IMR-90 (cell line): ENCODE results near the gene ATP1A3. TPM values are rescaled to one million over a fixed set of nuclear protein-coding genes. Genes with fewer than 3 reads are reported as not detected.

Source experiments
- ATAC-seq: fragments of 200-7000 bp; cut with Tn5 transposase; 2 replicates; pipeline ENCODE4 v1.9.1; 2020; ENCODE audit warnings: low read depth, mild to moderate bottlenecking, moderate library complexity
- BruUV-seq: library from RNA; stranded (reverse); fragments of 400-500 nt; replicated peaks from 2 replicates; lab custom pipeline; 2021; lab: Mats Ljungman, UMichigan
- CTCF ChIA-PET: fragments of 300-600 bp; formaldehyde crosslinking; extraction: SDS; loops from one replicate; lab custom pipeline; 2021; ENCODE audit warnings: antibody characterized with exemption; lab: Yijun Ruan, JAX
- POLR2A ChIA-PET: fragments of 300-600 bp; sonication (Branson Sonifier 250); formaldehyde crosslinking; loops from one replicate; lab custom pipeline; 2022; ENCODE audit warnings: antibody characterized with exemption; ENCODE audit not compliant: unreplicated experiment; lab: Charles Lee
- DNase-seq: peaks from one replicate; pipeline ENCODE4 v3.0.0; 2013
- H2AFZ ChIP-seq: replicated peaks from 2 replicates; pipeline ENCODE3; 2013; ENCODE audit warnings: low read length, mild to moderate bottlenecking; ENCODE audit not compliant: poor library complexity
- H2AK5ac ChIP-seq: 2 replicates; pipeline ENCODE4 v1.6.1; 2013; ENCODE audit warnings: low read depth, low read length, inconsistent platforms
- H2AK9ac ChIP-seq: replicated peaks from 2 replicates; pipeline ENCODE3; 2013; ENCODE audit warnings: mild to moderate bottlenecking, low read depth, low read length, moderate library complexity; ENCODE audit not compliant: poor library complexity
- H2BK120ac ChIP-seq: 2 replicates; pipeline ENCODE4 v1.6.1; 2013; ENCODE audit warnings: low read depth, low read length, inconsistent platforms
- H2BK15ac ChIP-seq: 3 replicates; pipeline ENCODE4 v1.6.1; 2013; ENCODE audit warnings: low read depth, low read length, inconsistent platforms
- H2BK20ac ChIP-seq: 2 replicates; pipeline ENCODE4 v1.6.1; 2013; ENCODE audit warnings: low read depth, mild to moderate bottlenecking, inconsistent platforms, low read length, moderate library complexity
- H2BK5ac ChIP-seq: 2 replicates; pipeline ENCODE4 v1.6.1; 2013; ENCODE audit warnings: mild to moderate bottlenecking, low read depth, low read length, inconsistent platforms; ENCODE audit not compliant: poor library complexity, severe bottlenecking
- H3K14ac ChIP-seq: replicated peaks from 2 replicates; pipeline ENCODE4 v1.6.1; 2013; ENCODE audit warnings: low read depth, low read length, inconsistent platforms
- H3K18ac ChIP-seq: 2 replicates; pipeline ENCODE4 v1.6.1; 2013; ENCODE audit warnings: low read depth, low read length, control low read depth
- H3K23ac ChIP-seq: 2 replicates; pipeline ENCODE4 v1.6.1; 2013; ENCODE audit warnings: low read depth, low read length, inconsistent platforms
- H3K27ac ChIP-seq: 2 replicates; pipeline ENCODE4 v1.5.1; 2013; ENCODE audit warnings: mild to moderate bottlenecking, control low read depth, low read length; ENCODE audit not compliant: insufficient read depth
- H3K27me3 ChIP-seq: 2 replicates; pipeline ENCODE4 v1.6.1; 2013; ENCODE audit warnings: low read length; ENCODE audit not compliant: control insufficient read depth, insufficient read depth
- H3K36me3 ChIP-seq: 2 replicates; pipeline ENCODE4 v1.6.1; 2013; ENCODE audit warnings: low read length, mixed read lengths; ENCODE audit not compliant: control insufficient read depth, insufficient read depth
- H3K4ac ChIP-seq: 2 replicates; pipeline ENCODE4 v1.6.1; 2013; ENCODE audit warnings: low read depth, low read length, inconsistent platforms
- H3K4me1 ChIP-seq: 2 replicates; pipeline ENCODE4 v1.6.1; 2013; ENCODE audit warnings: low read length, mixed read lengths; ENCODE audit not compliant: control insufficient read depth, insufficient read depth
- H3K4me2 ChIP-seq: 2 replicates; pipeline ENCODE4 v1.6.1; 2013; ENCODE audit warnings: low read depth, mild to moderate bottlenecking, control low read depth, low read length, moderate library complexity
- H3K4me3 ChIP-seq: 2 replicates; pipeline ENCODE4 v1.5.1; 2013; ENCODE audit warnings: low read depth, mild to moderate bottlenecking, control low read depth, low read length, moderate library complexity; ENCODE audit not compliant: insufficient read depth
- H3K56ac ChIP-seq: 2 replicates; pipeline ENCODE4 v1.6.1; 2013; ENCODE audit warnings: low read length, inconsistent platforms; ENCODE audit not compliant: insufficient read depth; ENCODE audit errors: extremely low read depth
- H3K79me1 ChIP-seq, 2 experiments: 2 replicates each; pipeline ENCODE4 v1.6.1; 2013; ENCODE audit warnings: low read length in 2 of 2, inconsistent platforms in 1 of 2, low read depth in 1 of 2
- H3K9ac ChIP-seq: 2 replicates; pipeline ENCODE4 v1.6.1; 2013; ENCODE audit warnings: low read depth, low read length, control low read depth
- H3K9me1 ChIP-seq: 2 replicates; pipeline ENCODE4 v1.6.1; 2013; ENCODE audit warnings: low read length, inconsistent platforms; ENCODE audit not compliant: insufficient read depth
- H3K9me3 ChIP-seq: 2 replicates; pipeline ENCODE4 v1.6.1; 2013; ENCODE audit warnings: low read length; ENCODE audit not compliant: control insufficient read depth, insufficient read depth
- H4K20me1 ChIP-seq: 2 replicates; pipeline ENCODE4 v1.6.1; 2013; ENCODE audit warnings: low read length, inconsistent platforms; ENCODE audit not compliant: insufficient read depth
- H4K5ac ChIP-seq: 2 replicates; pipeline ENCODE4 v1.6.1; 2013; ENCODE audit warnings: mild to moderate bottlenecking, low read depth, low read length, control low read depth
- H4K8ac ChIP-seq, 2 experiments: 2 replicates each; pipeline ENCODE4 v1.6.1; 2013; ENCODE audit warnings: low read depth in 2 of 2, low read length in 2 of 2, control low read depth in 1 of 2, inconsistent platforms in 1 of 2
- H4K91ac ChIP-seq: 2 replicates; pipeline ENCODE4 v1.6.1; 2013; ENCODE audit warnings: low read depth, low read length, inconsistent platforms; ENCODE audit not compliant: insufficient read depth
- CEBPB ChIP-seq: IDR thresholded peaks from 2 replicates; pipeline ENCODE4 v1.6.1; 2012; ENCODE audit warnings: low read depth, low read length, improper control_type of control experiment
- MXI1 ChIP-seq: IDR thresholded peaks from 2 replicates; pipeline ENCODE4 v1.6.1; 2012; ENCODE audit warnings: low read depth, mild to moderate bottlenecking, low read length, moderate library complexity, borderline replicate concordance
- RAD21 ChIP-seq: IDR thresholded peaks from 2 replicates; pipeline ENCODE4 v1.6.1; 2012; ENCODE audit warnings: low read length, improper control_type of control experiment
- SMC3 ChIP-seq: fragments of 150-350 bp; IDR thresholded peaks from 2 replicates; pipeline ENCODE4 v1.6.1; 2016; ENCODE audit warnings: low read depth, mild to moderate bottlenecking, antibody characterized with exemption, low read length, moderate library complexity
- WGBS, 2 experiments: methylation state at CpG; one replicate each; pipeline versions ENCODE4 v1.1.5 to v1.1.7; 2013; ENCODE audit warnings: missing lambda C conversion rate in 2 of 2; ENCODE audit not compliant: insufficient read length in 1 of 2; ENCODE audit errors: extremely low coverage in 2 of 2; 5-methylcytosine and 5-hydroxymethylcytosine counted together
- dilution Hi-C: fragments of 300-500 bp; cut with HindIII; formaldehyde crosslinking; loops from one replicate; pipeline ENCODE4 v1.14.3; 2018; ENCODE audit warnings: low sequenced_read_pairs; ENCODE audit not compliant: unreplicated experiment
- in situ Hi-C: fragments of 300-500 bp; cut with MboI; formaldehyde crosslinking; loops from 3 replicates; pipeline ENCODE4 v1.14.3; 2019; ENCODE audit warnings: low sequenced_read_pairs, inconsistent platforms, mixed read lengths
- intact Hi-C: fragments of 100-400 bp; cut with micrococcal nuclease; formaldehyde crosslinking; loops from 2 replicates; pipeline ENCODE4 v1.10.0; 2022
- polyA plus RNA-seq, 3 experiments: library from polyadenylated mRNA; depleted of rRNA; stranded (reverse); fragments of >200 nt; gene quantifications; 2 replicates each; pipeline ENCODE4 v1.2.3, GENCODE V29; 2012; ENCODE audit warnings: low replicate concordance in 1 of 3
- total RNA-seq: library from RNA; depleted of rRNA; stranded (reverse); fragments of >200 nt; gene quantifications from 2 replicates; pipeline ENCODE4 v1.2.3, GENCODE V29; 2012

Gene ATP1A3
- total and polyA plus RNA-seq, 2 of the 4 experiments (the other 2 are of a cell fraction): under 0.01 to 0.12 TPM

- Histone ChIP-seq H3K27ac (no peak overlapping the region), H2BK120ac (no peak overlapping the region), H4K5ac (no peak overlapping the region), H2BK5ac (no peak overlapping the region), H3K9ac (no peak overlapping the region), H3K4me2 (no peak overlapping the region), H3K56ac (no peak overlapping the region), H3K79me1 (no peaks in the 10 kb centered on the region), H3K23ac (no peak overlapping the region), H3K36me3 (no peaks in the 10 kb centered on the region), H2BK15ac (no peak overlapping the region), H3K9me3 (no peaks in the 10 kb centered on the region), H2BK20ac (no peak overlapping the region), H3K14ac (no peak overlapping the region), H3K4me3 (no peak overlapping the region), H3K9me1 (no peaks in the 10 kb centered on the region), H2AK5ac (no peak overlapping the region), H2AFZ (no peak overlapping the region), H3K18ac (no peak overlapping the region), H4K20me1 (no peaks in the 10 kb centered on the region), H4K91ac (no peak overlapping the region), H4K8ac (no peak overlapping the region), H3K4me1 (no peaks in the 10 kb centered on the region), H2AK9ac (no peak overlapping the region), H3K27me3 (peaks cover 35% of the 10 kb centered on the region), H3K4ac (no peak overlapping the region)
- ChIA-PET POLR2A (no interaction called here), CTCF (no interaction called here)
- no TSS peak for BruUV-seq
- intact Hi-C loops (no loop called here), in situ Hi-C loops (no loop called here), dilution Hi-C loops (no loop called here)
- WGBS, 2 experiments: 90% methylated on average over 4 of the region's 19 CpGs; no CpG with 5 or more reads in 1 of the 2 experiments
- TF ChIP-seq CEBPB (no peak), SMC3 (no peak), MXI1 (no peak), RAD21 (no peak)
- DNase-seq (no peak), ATAC-seq (no peak)
Measured at GRCh38 chr19:41969772-41970458, 24.1 kb downstream of the ATP1A3 start.
